IPS DF 4.7 (cell line): ENCODE results near the gene INSL4.

ENCODE experiments used
- DNase-seq: peaks from one replicate; pipeline ENCODE4 v3.0.0-alpha.2; 2013; ENCODE audit warnings: low spot score; ENCODE audit errors: extremely low read depth

The INSL4 gene

DNA sequence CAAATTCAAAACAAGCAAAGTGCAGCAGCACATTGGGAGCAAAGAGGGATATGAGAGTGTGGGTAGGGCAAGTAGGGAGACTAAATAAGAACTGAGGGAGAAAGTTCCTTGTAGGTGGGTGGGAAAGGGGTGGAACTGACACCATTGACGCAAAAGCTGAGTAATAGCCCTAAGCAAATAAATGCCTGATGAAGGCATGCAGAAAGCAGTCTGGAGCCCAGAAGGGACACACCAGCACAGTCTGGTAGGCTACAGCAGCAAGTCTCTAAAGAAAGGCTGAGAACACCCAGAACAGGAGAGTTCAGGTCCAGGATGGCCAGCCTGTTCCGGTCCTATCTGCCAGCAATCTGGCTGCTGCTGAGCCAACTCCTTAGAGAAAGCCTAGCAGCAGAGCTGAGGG, at the start of gene INSL4:
Gene INSL4, plus strand, starts transcription at position 208 of the 400 bp plus-strand sequence. Its CDS starts 105 bp downstream, at position 313.
- no peak for DNase-seq

DNA sequence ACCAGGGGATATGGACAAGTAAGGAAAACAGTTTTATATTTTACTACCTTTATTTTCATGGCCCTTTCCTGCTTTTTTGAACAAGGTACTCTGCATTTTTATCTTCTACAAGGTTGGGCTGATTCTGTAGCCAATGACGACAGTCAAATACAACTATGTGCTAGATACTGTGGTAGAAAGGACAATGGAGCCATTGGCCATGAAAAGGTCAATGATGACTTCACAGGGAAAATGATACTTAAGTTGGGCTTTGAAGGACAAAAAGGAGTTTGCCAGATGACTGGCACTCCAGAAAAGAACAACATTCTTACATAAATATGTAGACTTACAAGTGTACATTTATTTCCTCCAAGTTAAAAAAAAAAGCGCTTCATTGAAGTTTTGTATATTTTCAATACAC, 46.4 kb upstream of the INSL4 start:
- DNase-seq, result no peak

DNA sequence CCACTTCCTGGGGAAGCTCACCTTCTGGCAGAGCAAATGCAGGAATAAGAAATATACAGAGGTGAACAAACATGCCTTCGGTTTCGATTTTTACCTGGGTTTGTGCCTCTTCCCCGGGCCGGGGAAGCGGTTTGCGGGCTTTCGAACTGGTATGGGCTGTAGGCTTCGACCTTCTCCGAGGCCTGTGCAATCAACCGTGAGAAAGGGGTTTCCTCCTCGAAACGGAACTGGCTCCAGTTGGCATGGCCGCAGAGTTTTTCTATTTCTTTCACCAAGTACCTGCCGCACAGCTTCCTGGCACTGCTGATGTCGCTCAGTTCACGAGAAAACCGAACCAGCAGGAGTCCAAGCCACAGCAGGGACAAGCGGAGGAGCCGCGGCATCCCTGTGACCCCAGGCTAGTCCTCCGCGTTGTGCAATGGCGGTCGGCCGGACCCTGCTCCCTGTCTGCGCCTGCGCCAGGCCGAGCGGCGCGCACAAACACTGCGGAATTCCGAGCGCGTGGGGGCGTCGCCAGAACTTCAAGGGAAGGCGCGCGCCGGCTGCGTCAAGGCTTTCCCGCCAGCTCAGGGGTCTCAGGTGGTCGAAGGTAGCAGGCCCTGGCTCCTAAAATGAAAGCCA, 45.9 kb upstream of the INSL4 start, which contains the start of gene INSL6:
Gene INSL6, minus strand, starts transcription at position 420 of the 621 bp plus-strand sequence. Its CDS starts 37 bp downstream, at position 383.
- no peak for DNase-seq

DNA sequence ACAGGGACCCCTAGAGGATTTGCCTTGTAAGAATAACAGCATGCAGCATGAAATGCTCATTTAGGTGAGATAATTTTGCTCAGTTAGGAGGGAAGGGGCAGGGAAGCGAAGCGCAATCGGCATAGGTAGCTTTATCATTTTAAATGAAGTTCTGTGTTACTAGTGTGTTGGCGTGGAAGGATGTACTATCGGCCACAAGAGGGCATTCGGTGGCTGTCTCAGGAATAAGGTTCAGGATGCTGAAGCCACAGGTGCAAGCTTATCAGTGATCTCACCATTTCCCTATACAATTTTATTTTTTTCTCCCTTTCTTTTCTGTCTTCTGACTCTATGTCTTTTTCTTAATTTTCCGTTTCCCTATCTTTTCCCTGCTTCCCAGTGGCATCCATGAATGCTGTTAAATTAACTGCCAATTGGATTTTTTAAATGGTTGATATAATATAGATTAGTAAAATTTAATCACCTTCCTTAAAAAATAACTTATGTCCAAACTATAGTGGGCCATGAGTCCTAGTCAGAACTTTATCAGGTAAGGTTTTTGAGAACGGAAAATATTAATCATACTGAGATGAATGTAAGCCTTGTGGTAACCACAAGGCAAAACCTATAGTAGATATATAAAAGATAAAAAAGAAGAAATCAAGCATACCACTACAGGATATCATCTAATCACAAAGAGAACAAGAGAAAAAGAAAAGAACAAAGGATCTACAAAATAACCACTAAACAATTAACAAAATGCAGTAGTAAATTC, 44.6 kb upstream of the INSL4 start:
- peak; percentile 7 for DNase-seq

DNA sequence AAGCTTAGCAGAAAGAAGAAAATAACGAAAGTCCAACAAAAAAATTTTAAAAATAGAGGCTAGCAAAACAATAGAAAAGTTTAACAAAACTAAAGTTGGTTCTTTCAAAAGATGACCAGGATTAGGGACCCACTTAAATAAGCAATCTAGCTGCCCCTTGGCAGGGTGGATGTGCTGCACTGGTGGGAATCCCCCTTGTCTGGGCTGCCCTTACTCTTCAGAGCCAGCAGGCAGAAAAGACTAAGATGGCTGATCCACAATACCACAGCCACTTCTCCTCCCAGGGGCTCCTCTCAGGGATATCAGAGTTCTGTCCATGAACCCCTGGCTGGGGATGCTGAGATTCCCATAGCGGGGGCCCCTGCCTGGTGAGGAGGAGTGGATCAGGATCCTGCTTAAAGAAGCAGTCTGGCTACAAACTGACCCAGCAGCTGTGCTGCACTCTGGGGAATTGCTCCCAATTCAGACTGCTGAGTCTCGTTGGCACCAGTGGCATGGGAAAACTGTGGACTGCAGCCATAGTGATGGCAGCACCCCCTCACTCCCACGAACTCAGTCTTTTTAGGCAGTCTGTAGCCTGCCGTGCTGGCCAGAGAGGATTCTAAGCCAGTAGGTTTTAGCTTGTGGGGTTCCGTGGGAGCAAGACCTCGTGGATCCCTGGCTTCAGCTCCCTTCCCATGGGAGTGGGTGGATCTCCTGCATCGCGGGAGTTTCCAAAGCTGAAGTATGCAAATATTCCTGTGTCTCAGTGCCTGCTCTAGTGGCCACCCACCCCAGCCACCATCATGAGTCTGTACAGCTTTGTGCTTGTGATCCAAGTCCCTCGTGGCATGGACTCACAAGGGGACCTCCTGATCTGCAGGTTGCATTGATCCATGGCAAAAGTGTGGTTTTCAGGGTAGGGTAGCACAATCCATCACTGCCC, 42.9 kb upstream of the INSL4 start:
- no peak for DNase-seq

DNA sequence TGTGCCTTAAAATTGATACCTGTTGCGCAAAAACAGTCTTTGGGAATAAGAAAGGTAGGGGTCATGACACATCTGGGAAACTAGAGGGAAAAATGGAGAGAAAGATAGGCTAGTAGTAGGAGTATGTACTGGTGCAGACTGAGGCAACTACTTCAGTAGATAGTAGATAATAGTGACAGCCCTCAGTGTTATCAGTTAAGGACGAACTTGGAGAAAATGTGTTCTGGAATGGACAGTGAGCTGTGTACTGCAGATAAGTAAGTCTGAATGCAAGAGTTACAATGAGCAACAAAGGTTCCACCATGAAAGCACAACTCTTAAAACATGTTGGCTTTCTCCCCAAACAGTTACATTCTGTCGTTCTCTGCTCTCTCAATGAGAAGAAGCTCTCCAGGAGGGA, 39.2 kb upstream of the INSL4 start:
- no peak for DNase-seq

DNA sequence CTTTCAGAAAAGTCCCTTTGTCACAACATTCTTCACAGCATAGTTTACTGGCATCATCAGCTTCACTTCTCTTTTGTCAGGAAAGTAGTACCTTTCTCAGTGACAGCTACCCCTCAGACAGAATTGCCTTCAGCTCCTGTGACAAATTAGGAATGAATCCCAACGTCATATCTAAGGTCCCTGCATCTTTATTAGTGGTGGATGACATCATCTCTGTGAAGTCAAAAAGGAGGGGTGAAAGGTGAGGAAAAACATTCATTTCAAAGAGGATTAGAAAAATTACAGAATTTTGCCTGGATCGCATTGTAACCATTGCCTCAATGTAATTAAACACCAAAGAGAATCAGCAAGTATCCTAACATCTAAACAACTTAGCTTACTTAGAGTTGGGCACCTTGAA, 37.9 kb upstream of the INSL4 start:
- DNase-seq, result no peak

DNA sequence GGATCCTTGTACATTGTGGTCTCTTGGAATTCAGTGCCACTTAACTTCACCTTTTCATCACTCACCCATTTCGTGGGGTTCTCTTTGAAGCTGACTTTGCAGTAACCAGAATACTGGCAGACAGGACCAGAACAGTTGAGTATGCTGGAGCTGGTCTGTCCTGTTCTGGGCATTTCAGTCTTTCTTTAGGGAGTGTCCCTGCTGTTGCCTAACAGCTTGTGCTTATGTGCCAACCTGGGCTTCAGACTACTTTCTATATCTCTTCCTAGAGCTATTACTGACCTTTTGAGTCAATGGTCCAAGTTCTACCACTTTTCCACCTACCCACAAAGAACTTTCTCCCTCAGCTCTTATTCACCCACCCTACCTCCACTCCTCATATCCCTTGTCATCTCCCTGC, 35.8 kb upstream of the INSL4 start:
- DNase-seq, result no peak

DNA sequence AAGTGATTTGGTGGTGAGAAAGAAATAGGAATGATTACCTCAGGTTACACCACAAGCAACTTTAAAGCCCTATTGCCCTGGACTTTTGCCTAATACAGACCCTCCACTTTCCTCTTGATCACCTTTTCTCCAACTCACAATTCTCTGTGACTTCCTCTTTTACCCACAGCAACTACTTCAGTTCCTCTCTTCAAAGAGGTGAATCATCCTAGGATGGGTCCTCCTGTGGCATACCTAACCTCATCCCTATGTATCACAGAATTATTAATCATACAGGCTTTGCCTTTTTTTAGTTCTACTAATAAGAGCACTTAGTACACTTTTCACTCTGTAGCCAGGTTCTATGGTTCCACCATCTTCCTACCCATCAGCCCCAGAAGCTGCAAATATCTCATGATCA, 26.1 kb upstream of the INSL4 start:
- no peak for DNase-seq

DNA sequence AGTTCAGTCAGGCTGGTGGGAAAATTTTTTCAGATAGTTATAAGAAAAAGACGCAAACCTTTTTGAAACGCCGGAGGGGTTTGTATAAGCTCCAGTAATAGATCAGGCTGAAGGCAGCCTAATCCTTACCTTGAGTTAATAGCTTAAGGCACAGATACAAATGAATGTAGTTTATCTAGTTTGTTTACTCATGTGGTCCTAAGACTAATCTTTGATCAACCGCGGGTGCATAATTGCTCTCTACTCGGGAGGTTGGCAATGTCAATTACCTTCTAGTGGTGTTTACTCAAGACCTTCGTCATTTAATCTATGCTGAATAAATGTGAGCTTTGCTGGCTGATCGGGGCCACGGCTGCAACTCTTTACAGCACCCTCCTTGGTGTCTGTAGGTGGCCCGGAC, 665 bp upstream of the INSL4 start:
- no peak for DNase-seq

DNA sequence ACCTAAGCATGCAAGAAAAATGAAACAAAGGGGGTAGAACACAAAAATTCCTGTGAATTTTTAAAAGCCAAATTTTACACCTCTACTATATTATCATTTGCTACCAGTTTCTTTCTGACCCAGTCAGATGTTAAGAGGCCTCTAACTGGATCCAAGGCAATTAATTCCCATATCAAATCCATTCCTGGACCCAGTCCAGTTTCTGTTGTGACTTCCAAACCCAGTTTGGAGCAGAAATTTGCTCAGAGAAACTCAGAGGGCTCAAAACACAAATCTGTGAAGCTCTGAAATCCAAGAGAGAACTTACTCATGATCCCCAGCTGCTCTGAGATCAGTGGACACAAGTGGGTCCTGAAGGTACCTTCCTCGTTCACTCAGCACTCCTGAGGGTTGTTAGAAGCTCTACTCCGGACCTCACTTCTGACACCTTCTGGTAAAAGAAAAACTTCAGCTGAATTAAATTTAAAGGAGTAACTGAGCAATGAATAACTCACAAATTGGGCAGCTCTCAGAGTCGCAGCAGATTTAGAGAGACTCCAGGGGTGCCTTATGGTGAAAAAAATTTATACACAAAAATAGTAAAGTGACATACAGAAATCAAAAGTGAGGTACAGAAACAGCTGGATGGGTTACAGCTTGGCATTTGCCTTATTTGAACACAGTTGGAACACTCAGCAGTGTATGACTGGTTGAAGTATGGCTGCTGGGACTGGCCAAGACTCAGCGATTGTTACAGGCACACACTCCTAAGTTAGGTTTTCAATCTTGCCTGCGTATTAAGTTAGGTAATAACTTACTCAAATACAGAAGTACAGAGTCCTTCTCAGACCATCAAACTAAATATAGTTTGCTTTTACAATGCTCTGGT, 32.4 kb downstream of the INSL4 start:
- DNase-seq, result no peak

DNA sequence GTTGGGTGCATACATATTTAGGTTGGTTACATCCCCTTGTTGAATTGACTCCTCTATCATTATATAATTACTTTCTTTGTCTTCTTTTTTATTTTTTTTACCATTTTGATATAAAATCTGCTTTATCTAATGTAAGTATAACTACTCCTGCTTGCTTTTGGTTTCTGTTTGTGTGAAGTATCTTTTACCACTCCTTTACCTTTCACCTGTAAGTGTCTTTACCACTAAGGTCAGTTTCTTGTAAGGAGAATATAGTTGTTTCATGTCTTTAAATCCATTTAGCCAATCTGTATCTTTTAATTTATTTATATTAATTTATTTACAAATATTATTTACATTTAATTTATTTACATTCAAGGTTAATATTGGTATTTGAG, 33.0 kb downstream of the INSL4 start:
- DNase-seq, result no peak

DNA sequence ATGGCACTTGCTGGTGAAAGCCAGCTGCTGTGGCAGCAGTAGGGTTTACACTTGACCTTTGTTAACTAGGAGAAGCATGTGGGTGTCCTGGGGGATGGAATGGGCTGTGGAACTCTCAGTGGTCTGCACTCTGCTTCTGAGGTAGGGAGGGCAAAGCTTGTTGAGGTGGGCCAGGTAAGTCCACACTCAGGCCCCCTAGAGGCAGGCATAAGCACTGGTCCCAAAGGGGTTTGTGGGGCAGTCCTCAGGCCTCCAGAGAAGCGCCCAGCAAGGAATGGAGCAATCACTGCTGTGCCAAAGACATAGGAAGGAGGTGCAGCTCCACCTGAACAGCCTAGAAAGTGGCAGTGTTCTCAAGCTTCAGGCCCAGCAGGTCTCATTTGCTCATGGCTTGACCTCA, 34.7 kb downstream of the INSL4 start:
- DNase-seq, result no peak

DNA sequence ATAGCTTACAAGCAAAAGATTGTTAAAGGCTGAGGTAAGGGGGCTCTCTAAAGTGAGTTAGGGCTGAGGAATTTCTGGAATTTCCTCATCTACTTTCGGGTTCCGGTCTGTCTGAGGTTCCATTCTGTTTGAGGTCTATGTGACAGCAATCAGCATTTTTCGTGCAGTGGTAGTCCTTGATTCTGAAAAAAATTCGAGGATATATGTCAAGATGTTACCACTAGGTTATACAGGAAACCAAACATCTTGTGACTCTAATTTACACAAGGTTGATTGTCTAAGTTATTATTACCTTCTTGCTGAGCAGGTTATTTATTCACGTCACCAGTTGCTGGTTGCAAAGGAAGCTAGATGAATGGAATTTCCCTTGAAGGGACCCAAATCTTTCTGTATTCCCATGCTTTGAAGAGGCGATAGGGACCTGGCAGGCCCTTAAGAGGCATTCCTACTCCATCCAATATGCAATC, 38.1 kb downstream of the INSL4 start:
- peak; percentile 68 for DNase-seq

DNA sequence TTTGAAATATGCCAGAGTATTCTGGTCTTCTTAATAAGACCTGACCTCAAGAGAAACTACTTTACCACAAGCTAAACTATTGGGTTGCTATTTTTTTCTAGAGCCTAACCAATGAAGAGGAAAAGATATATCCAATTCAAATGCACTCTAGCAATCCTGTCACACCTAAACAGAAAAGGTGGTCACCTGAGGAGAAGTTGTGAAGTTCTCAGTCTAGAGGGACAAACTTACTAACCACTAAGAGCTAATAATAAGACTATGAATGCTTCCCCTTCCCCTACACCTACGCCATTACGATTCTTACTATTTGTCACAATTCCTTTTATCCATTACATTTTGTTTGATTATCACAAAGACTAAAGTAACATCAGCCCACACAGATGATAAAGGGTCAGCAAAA, 43.6 kb downstream of the INSL4 start:
- DNase-seq, result no peak

DNA sequence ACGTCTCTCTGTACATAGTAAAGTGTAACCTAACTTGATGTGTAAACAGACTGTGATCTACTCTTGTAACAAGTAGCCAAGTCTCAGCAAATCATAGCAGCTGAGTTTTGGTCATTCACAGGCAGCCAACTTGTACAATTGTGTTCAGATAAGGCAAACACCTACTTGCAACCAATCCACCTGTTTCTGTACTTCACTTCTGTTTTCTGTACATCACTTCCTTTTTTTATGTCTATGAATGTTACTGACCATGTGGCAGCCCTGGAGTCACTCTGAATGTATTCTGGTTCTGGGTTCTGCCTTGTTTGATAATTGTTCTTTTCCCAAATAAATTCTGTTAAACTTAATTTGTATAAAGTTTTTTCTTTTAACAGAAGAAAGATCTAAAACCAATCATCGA, 47.3 kb downstream of the INSL4 start:
- DNase-seq, result no peak
